Activated CD8-positive, alpha-beta memory T cell treated with anti-CD3 and anti-CD28 coated beads, Interleukin-2, amount 50 U/mL, for 4 hours (primary cell): Measurements from ENCODE around the gene SLC2A9.

Experiments
- DNase-seq: peaks from one replicate; pipeline ENCODE4 v3.0.0-alpha.2; 2020

Gene SLC2A9

GRCh38 chr4:10020871-10021652, at the start of gene SLC2A9:
Gene SLC2A9, minus strand, starts transcription at chr4:10021497. Its CDS starts 68 bp downstream, at chr4:10021429.
- no peak for DNase-seq

- no peak for DNase-seq
Observed at GRCh38 chr4:10069075-10069642, 47.9 kb upstream of the SLC2A9 start.

DNA sequence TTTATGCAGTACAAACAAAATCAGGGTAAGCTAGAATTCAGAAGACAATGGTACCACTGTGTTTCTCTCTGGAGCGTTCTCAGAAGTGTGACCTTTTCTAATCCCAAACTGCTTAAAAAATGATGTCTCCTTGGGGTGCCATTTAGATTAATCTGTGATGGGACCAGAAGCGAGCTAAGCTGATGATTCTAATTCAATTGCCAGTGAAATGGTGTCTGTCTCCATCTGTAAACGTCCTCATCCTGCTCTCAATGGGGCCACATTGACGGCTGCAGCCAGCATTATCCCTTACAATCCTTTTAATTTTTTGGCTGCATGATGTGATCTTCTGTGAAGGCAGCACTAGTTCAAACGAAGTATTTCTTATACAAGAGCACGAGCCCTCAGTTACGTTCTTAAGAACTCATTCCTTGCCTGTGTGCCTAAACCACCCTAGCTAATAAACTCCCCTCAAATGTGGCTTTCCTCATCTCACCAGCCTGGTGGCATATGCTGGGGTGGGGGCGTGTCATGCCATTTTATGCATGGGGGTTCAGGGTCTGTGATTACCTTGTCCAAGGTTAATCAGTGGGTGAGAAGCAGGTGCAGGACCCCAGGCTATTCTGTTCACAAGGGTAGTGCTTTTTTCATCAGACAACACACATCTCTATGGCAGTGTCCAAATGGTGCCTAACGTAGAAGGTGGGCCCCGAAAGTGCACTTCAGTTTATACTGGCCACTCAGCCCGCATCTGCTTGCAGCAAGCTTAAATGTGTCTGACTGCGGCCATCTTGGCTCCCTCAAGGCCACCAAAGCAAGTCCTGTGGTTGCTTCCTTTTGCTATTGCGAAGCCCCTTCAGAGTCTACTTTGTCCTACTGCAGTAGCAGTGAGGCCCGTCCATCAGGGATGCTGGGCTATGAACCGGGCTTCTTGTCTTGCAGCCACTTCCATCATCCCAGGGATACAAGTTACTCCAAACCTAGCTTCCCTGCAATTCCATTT, 45.7 kb upstream of the SLC2A9 start:
- no peak for DNase-seq

DNA sequence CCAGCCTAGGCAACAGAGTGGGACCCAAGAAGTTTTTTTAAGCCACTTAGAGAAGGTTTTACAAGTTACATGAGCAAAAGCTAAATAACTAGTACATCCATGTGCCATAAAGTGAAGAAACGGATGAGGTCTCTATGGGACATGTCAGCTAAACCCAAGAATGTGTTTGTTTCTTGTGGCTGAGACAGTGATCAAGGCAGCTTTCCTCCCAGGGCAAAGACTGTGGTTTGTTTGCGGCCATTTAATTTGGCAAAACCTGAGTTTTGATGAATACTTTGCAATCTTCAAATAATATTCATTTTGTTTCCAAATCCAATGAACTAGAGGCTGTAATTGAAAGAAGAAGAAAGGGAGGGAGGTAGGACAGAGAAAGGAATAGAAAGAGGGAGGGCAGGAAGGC, 44.9 kb upstream of the SLC2A9 start:
- no peak for DNase-seq

DNA sequence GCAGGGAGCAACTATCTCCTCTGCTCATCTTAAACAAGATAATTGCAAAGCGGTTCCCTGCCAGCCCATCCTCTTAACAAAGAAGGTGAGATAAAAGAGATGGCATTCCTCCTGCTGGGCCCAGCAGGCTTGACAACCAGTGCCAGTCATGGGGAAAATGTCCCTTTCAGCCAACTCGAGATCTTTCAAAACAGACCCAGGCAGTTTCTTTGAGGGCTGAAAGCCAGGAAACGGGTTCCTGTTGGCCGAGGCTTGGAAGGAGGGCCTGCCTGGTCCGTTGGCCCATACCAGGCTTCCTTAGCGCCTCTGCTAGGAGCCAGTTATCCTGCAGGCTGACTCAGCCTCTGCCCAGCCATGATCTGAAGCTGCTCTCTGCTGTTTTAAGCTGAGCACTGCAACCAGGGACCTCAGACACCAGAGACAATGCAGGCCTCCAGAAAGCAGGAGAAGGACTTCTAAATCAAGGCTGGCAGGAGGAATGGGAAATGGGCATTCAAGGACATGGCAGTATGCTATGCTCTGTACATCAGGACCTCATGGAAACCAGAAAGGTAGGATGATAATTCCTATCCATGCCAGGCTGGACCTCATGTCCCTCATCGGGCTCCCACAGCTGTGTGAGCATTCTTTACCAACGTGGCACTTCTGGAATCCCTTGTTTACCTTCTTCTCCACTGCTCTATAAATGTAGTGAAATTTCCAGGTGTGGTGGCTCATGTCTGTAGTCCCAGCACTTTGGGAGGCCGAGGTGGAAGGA, 42.4 kb upstream of the SLC2A9 start:
- DNase-seq, result no peak

DNA sequence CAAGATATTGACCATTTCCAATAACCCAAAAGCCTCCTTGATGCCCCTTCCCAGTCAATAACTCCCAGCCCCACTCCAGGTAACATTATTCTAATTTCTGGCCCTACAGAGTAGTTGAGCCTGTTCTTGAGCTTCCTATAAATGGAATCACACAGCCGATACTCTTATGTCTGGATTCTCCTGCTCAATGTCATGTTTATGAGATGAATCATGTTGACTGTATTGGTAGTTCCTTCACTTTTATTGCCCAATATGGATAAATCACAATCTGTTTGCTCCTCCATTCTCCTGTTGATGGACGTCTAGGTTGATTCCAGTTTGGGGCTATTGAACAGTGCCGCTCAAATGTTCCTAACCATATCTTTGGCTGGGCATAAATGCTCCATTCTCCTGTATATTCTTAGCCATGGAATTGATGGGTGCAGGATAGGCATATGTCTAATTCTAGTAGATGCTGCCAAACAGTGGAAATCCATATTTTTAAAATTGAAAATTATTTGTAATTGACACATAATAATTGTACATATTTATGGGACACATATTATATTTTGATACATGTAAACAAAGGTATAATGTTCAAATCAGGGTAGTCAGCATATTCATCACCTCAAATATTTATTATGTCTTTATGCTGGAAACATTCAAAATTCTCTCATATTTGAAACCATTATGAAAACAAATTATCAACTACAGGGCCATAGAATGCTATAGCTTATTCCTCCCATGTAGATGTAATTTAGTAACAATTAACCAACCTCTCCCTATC, 40.5 kb upstream of the SLC2A9 start:
- DNase-seq, result no peak

- DNase-seq, result no peak
Observed at GRCh38 chr4:10058371-10058770, 37.1 kb upstream of the SLC2A9 start.

GRCh38 chr4:10057023-10057395, 35.7 kb upstream of the SLC2A9 start:
- no peak for DNase-seq

DNA sequence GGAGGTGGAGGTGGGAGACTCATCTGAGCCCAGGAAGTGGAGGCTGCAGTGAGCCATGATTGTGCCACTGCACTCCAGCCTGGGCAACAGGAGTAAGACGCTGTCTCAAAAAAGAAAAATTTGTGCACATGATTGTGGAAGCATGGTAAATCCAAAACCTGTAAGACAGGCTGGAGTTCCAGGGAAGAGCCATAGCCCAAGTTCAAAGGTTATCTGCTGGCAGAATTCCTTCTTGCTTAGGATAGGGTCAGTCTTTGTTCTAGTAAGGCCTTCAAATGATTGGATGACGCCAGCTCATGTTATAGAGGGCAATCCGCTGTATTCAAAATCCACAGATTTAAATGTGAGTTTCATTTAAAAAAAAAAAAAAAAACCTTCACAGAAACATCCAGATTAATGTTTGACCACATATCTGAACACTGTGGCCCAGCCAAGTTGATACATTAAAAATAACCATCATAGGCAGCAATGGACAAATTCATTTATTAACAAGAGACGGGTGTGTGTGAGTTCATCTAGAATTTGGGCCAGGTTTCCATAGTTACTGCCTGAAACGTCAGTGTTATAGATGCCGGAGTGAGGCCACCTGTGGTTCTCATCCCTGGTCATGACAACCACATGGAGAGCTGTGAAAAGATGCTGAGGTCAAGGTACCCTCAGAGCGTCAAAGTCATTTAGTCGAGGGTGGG, 35.2 kb upstream of the SLC2A9 start:
- DNase-seq, result no peak

- no peak for DNase-seq
Observed at GRCh38 chr4:10055871-10056270, 34.6 kb upstream of the SLC2A9 start.

DNA sequence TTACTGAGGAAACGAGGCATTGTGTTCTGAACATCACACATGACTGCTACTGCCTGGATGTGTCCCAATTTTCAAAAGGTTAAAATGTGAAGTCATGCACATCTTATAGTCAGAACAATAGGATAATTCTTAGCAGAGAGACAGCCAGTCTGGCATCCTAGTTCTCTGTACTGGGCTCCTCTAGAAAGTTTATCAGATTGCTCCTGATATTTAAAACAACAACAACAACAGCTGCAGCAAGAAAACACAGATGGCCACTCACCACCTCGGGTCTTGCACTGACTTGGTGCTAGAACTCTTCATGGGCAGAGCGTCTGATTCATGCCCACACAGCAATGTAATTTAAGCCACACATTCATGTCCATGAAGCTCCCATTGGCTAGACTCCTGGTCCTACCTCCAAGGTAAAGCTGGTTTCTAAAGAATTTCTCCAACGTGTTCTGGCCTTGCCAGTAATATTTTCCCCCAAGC, 33.3 kb upstream of the SLC2A9 start:
- DNase-seq, result no peak

DNA sequence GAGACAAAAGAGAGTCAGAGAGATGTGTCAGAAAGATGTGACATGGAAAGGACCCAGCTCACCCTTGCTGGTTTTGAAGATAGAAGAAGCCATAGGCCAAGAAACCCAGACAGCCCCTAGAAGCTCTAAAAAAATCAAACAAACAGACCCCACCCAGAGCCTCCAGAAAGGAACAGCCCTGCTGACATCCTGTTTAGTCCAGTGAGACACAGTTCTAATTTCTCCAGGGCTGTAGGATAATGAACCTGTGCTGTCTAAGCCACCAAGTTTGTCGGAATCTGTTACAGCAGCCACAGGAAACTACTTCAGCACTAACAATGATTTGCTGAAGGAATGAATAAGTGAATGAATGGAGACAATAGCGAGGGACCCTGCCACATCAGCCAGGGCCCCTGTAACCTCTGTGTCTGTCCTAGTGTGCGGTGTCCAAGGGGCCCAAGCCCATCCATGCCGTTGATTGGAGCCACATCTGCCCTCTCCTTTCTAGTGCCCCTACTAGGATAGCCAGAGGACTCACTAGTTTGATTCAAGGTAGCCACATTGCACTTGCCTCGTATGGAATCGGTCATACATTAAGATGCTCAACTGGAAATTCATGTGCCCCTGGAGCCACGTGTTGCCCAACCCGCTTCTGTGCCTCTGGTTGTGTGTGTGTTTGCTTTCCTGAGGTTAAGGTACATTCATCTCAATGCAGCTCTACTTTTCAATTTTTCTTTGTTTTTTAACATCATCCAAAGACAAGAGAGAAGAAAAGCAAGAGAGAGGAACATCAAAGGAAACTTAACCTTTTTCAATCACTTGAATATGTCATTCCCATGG, 32.5 kb upstream of the SLC2A9 start:
- no peak for DNase-seq

- no peak for DNase-seq
Observed at GRCh38 chr4:10051517-10052135, 30.3 kb upstream of the SLC2A9 start.

DNA sequence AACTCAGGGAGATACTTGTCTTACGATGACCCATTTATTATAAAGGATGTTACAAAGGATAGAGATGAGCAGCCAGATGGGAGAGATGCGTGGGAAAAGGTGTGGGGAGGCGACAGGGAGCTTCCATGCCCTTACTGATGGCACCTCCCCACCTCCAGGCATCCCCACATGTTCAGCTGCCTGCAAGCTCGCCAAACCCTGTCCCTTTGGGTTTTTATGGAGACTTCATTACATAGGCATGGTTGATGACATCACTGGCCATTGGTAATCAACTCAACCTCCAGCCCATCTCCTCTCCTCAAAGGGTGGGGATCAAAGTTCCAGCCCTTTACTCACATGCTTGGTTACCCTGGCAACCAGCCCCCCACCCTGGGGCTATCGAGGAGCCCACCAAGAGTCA, 29.4 kb upstream of the SLC2A9 start:
- DNase-seq, result no peak

- no peak for DNase-seq
Observed at GRCh38 chr4:10050261-10050661, 29.0 kb upstream of the SLC2A9 start.

GRCh38 chr4:10048941-10049697, 27.8 kb upstream of the SLC2A9 start:
- DNase-seq, result no peak

GRCh38 chr4:10047967-10048366, 26.7 kb upstream of the SLC2A9 start:
- no peak for DNase-seq

GRCh38 chr4:10046471-10046870, 25.2 kb upstream of the SLC2A9 start:
- DNase-seq, result no peak

DNA sequence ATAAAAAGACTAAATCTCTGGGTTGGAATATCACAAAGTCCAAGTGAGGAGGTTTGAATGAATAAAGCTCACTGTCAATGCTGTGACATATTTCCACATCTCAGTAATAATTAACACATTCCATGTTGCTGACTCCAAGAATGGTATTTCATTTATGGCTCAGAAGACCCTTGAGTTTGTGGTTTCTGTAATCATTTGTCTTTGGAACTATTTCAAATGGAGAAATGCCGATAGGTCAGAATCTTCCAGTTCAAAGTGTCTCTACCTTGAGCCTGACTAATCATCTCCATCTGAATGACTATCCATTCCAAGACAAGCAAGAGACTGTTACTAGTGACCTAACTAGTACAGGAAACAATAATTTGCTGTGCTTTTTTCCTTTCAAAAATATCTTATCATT, 24.2 kb upstream of the SLC2A9 start:
- no peak for DNase-seq
